Measurements from ENCODE around the gene ARHGAP15. TPM values are rescaled to one million over a fixed set of nuclear protein-coding genes. Genes with fewer than 3 reads are reported as not detected.

ARHGAP15 gene
- total RNA-seq, 3 donors from 2014 or later = 5.3 to 8.2 (median 5.8) TPM

- H3K4me1 ChIP-seq (ENCODE audit: low read depth) = no peaks in the 10 kb centered on the region
- H3K9me3 ChIP-seq = peaks cover 13% of the 10 kb centered on the region
- ATAC-seq (no peak), DNase-seq (no peak)
- no peak for TF ChIP-seq CTCF (IDR thresholded peaks at IDR 0.05)
- intact Hi-C loops (cut with DNase I, micrococcal nuclease) = no loop called here
- no peaks in the 10 kb centered on the region for H3K36me3 ChIP-seq (ENCODE audit: low read depth)
- no peak overlapping the region for H3K4me3 ChIP-seq
Observed at GRCh38 chr2:143652692-143653091, 523.5 kb downstream of the ARHGAP15 start.

- H3K36me3 ChIP-seq (ENCODE audit: low read depth) = no peaks in the 10 kb centered on the region
- H3K4me1 ChIP-seq (ENCODE audit: low read depth) = no peaks in the 10 kb centered on the region
- H3K4me3 ChIP-seq = no peak overlapping the region
- ATAC-seq (no peak), DNase-seq (no peak)
- H3K9me3 ChIP-seq = no peaks in the 10 kb centered on the region
- TF ChIP-seq CTCF (IDR thresholded peaks at IDR 0.05) = no peak
- intact Hi-C loops (cut with DNase I, micrococcal nuclease) = no loop called here
Observed at GRCh38 chr2:143668234-143668633, 539.0 kb downstream of the ARHGAP15 start.

GRCh38 chr2:143674051-143674450 lies 544.8 kb downstream of the ARHGAP15 start:
- Histone ChIP-seq H3K4me3 (no peak overlapping the region), H3K36me3 (ENCODE audit: low read depth) (no peaks in the 10 kb centered on the region), H3K4me1 (ENCODE audit: low read depth) (no peaks in the 10 kb centered on the region), H3K9me3 (no peaks in the 10 kb centered on the region)
- ATAC-seq = no peak
- TF ChIP-seq CTCF (IDR thresholded peaks at IDR 0.05) = no peak
- intact Hi-C loops (cut with DNase I, micrococcal nuclease) = no loop called here
- no peak for DNase-seq

- H3K9me3 ChIP-seq = no peaks in the 10 kb centered on the region
- H3K4me1 ChIP-seq (ENCODE audit: low read depth) = no peaks in the 10 kb centered on the region
- no peak overlapping the region for H3K4me3 ChIP-seq
- intact Hi-C loops (cut with DNase I, micrococcal nuclease) = no loop called here
- no peak for TF ChIP-seq CTCF (IDR thresholded peaks at IDR 0.05)
- ATAC-seq (no peak), DNase-seq (no peak)
- no peaks in the 10 kb centered on the region for H3K36me3 ChIP-seq (ENCODE audit: low read depth)
Observed at GRCh38 chr2:143675021-143675420, 545.8 kb downstream of the ARHGAP15 start.

GRCh38 chr2:143679617-143680016 lies 550.4 kb downstream of the ARHGAP15 start:
- H3K36me3 ChIP-seq (ENCODE audit: low read depth) = no peaks in the 10 kb centered on the region
- H3K9me3 ChIP-seq = no peaks in the 10 kb centered on the region
- H3K4me3 ChIP-seq = no peak overlapping the region
- no peak for TF ChIP-seq CTCF (IDR thresholded peaks at IDR 0.05)
- DNase-seq = no peak
- no peak for ATAC-seq
- intact Hi-C loops (cut with DNase I, micrococcal nuclease) = loop anchor here in 1 of 2 donors (10.0 kb wide), 1 partner anchor 655 kb away; a partner anchor contains a TSS
- H3K4me1 ChIP-seq (ENCODE audit: low read depth) = no peaks in the 10 kb centered on the region

GRCh38 chr2:143680885-143681405 lies 551.7 kb downstream of the ARHGAP15 start:
- intact Hi-C loops (cut with DNase I, micrococcal nuclease) = loop anchor here in 1 of 2 donors (10.0 kb wide), 1 partner anchor 654 kb away; a partner anchor contains a TSS
- Histone ChIP-seq H3K4me1 (ENCODE audit: low read depth) (no peaks in the 10 kb centered on the region), H3K36me3 (ENCODE audit: low read depth) (no peaks in the 10 kb centered on the region), H3K4me3 (no peak overlapping the region), H3K9me3 (no peaks in the 10 kb centered on the region)
- DNase-seq = no peak
- no peak for ATAC-seq
- TF ChIP-seq CTCF (IDR thresholded peaks at IDR 0.05) = no peak
